HG02798 (cell line): ENCODE data around the gene POU2F1.

Source experiments
- ATAC-seq: cut with Tn5 transposase; IDR thresholded peaks from one replicate; pipeline ENCODE4 v1.9.1; 2021; ENCODE audit warnings: mild to moderate bottlenecking; ENCODE audit not compliant: unreplicated experiment, poor library complexity

POU2F1 gene

DNA sequence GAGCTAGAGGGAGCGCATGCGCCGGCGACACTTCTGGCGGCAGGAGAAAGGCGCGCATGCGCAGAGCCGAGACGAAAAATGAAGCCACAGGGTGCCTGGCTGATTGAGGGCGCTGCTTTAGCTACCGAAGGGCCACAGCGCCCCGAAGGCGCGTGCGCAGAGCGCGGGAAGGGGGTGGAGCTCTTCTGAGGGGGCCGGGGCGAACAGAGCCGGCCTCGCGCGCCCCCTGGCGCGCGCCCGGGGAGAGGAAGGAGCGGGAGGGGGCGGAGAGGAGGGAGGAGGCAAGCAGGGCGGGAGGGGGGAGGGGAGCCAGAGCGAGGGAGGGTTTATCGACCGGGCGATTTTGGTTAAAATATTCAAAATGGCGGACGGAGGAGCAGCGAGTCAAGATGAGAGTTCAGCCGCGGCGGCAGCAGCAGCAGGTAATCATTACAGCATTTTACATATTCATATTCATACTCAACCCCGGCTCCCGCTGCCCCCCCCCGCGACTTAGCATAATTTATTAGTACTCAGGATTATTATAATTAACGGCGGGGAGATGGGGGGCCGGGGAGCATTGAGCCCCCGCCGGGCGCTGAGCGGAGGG is at the start of gene POU2F1:
TSS of gene POU2F1 (plus strand) at position 350 of the 589 bp plus-strand sequence. CDS start at position 362, 12 bp downstream.
- peak; percentile 73 for ATAC-seq

DNA sequence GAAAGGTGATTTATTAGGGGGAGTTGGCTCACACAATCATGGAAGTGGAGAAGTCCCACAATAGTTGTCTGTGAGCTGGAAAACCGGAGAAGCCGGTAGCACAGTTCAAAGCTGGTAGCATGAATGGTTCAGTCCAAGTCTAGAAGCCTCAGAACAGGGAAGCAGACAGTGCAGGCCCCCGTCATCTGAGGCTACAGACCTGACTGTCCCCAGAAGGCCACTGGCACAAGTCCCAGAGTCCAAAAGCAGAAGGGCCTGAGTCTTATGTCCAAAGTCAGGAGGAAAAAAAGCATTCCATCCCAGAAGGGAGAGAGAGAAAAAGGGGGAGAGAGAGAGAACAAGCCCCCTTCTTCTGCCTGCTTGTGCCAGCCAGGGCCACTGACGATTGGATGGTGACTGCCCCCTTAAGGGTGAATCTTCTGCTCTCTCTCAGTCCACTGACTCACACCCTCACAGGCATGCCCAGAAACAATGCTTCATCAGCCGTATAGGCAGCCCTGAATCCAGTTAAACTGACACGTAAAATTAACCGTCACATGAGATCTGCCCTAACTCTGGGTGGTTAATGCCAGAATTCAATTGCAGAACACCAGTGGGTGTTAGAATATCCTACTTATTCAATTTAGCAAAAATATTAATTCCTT is 49.3 kb upstream of the POU2F1 start:
- no peak for ATAC-seq

DNA sequence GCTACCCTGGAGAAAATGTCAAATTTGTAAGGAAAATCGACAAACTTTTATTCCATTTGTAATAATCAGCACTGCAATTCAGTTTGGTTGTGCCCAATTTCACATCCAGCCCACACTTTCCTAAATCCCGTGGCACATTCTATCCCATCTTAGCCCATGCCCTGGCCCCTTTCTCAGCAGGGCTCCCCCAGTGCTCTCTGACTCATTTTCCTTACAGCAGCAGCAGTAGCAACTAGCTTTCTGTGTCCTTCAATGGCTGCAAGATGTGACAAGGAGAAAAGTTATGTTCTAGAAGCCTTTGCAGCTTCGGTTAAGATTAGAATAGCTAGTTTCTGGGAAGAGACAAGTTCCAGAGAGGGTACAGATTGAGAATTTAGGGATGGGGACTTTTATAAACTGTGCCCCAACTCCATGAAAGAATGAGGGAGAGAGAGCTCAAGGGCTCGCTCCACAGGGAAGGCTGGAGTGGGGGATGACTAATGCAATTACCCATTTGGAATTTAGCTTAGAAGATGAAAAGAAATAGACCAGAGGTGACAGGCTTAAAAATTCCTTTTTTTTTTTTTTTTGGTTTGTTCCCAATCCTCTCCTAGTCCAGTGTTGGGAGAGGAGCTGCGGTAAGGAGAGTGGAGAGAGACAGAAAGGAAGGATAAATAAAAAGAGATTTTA is 47.0 kb upstream of the POU2F1 start:
- ATAC-seq, result no peak

DNA sequence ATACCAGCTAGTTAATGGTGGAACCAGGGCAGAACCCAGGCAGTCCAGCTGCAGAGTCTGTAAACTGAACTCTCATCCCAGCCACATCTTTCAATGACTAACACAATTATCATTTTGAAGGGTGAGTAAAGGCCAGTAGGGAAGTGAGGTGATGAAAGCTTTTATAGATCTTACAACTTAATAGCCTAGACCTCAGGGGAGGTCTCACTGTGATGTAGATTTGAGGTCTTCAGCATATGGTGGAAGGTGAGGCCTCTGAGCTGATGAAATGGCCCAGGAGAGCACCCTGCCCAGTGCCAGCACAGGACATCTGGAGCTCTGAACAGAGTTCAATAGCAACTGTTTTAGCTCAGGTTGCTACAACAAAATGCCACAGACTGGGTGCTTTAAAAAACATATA is 44.8 kb upstream of the POU2F1 start:
- ATAC-seq, result no peak

DNA sequence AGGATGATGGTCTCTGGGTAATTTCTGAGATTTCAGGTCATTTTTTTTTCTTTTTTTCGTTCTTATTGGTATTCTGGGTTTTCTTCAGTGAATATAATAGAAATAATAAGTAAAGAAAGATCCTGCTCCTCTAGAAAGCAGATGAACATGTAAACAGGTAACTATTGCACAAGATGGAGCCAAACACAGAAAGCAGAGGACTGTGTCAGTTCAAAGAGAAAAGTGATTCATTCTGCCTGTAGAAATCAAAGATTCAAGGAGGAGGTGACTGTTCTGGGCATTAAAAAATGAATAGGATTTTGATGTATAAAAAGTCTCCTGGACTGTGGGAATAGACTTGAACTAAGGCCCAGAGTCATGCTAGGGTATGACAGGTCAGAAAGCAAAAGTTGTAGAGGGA is 41.9 kb upstream of the POU2F1 start:
- no peak for ATAC-seq

DNA sequence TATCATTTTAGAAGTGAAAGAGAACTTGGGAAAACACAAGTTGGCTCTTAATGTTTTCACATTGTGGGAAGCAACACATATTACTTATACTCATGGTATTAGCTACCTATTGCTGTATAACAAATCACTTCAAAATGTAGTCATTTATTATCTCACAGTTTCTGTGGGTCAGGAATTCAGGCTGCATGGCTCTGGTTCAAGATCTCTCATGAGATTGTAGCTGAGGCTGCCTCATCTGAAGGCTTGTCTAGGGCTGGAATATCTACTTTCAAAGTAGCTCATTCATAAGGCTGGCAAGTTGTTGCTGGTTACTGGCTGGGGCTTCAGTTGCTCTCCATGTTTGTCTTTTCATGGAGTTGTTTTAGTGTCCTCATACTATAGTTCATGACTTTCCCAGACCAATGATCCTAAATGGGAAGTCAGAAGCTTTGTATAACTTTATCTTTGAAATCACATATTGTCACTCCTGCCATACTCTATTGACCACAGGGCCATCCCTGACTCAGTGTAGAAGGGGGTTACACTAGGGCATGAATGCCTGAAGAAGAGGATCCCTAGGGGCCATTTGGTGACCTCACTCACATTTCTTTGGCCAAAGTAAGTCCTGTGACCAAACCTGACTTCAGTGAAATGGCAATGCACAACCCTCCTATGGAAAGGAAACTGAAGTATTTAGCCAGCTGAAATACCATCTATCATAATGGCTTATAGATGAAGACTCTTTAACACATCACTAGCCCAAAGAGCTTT is 37.9 kb upstream of the POU2F1 start:
- no peak for ATAC-seq

DNA sequence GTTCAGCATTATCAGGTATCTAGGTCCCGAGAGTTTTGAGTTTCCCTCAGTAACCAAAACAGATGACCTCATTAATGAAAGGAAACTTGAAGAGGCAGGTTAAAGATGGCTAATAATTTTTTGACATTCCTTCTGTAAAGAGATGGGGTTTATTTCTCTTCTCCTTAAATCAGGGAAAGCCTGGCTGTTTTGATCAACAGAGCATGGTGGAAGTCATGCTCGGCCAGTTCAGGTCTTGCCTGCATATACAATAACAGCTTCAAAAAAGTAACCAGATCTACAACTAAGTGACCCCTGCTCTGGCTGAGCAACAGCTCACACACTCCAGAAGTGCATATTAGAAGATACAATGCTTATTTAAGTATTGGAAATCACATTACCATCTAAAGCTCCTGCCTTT is 36.6 kb upstream of the POU2F1 start:
- ATAC-seq, result no peak

DNA sequence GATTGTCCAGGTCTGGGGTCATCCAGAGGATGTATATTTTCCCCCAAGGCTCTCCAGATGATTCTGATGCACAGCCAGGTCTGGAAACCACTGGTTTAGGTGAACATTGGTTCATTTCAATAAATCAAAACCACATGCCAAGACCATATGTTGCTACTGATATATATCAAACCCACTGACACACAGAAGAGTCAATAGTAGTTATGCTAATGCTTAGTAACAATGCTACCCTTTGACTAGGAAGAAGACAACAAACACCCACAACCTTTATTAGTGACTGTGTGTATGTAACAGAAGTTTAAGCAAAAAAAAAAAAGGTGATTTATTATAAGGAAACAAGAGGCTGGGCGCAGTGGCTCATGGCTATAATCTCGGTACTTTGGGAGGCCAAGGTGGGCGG is 35.6 kb upstream of the POU2F1 start:
- ATAC-seq, result no peak

DNA sequence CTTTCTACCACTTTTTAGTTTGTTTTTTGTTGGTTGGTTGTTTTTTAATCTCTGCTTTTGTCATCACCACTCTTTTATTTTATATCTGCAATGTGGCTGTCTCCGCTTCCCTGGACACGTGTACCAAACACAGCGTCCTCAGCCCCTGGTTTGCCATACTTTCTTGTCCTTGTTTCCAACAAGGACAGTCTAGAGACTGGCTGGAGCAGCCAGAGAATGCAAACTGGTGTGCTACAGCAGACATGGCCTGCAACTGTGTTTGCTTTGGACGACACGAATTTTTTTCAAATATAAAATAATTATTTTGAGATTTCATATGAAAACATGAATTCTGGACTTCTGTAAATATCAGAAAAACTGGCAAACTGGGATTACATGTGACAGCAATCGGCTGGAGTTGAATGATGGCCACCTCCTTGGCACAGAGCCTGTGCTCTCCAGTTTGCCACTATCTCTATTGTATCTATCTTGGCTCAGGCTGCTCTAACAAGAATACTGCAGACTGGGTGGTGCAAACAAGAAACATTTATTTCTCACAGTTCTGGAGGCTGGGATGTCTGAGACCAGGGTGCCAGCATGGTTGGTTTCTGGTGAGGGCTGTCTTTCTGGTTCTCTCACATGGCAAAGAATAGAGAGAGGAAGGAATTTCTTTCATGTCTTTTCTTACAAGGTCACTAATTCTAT is 34.6 kb upstream of the POU2F1 start:
- ATAC-seq, result no peak

DNA sequence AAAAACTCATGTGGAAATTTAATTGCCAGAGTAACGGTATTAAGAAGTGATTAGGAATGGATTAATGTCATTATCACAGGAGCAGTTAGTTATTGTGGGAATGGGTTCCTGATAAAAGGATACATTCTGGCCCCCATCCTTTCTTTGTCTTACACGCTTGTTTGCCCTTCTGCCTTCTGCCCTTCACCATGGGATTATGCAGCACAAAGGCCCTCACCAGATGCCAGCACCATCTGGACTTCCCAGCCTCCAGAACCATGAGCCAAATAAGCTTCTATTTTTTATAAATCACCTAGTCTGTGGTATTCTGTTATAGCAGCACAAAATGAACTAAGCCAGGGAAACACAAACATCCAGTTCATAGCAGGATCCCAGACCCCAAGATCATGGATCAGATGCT is 33.9 kb upstream of the POU2F1 start:
- no peak for ATAC-seq

DNA sequence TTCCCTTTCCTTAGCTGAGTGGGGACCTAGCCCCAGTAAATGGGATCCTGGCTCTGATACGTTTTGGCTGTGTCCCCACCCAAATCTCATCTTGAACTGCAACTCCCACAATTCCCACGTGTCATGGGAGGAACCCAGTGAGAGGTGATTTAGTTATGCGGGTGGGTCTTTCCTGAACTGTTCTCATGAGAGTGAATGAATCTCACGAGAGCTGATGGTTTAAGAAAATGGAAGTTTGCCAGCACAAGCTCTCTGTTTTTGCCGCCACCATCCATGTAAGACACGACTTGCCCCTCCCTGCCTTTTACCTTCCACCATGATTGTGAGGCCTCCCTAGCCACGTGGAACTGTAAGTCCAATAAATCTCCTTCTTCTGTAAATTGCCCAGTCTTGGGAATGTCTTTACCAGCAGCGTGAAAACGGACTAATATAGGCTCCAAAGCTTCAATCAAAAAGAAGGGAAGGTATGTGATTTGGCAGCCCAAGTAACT is 29.9 kb upstream of the POU2F1 start:
- ATAC-seq, result no peak

DNA sequence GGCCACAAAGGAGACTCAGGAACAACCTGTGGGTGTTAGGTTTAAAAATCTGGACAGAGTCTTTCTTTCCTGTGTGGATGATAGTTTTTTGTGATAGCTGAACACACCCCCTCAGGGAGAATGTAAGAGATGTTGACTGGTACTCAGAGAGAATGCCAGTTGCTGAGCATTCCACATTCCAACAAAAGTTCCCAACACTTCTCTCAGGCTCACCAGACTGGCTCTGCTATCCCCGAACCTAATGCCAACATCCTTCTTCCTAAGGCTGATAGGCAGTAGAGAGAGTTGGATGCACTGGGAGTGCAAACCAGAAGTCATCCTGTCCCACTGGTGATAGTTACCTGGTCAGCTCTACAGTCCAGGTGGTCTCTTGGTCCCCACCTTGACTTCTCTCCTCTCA is 28.7 kb upstream of the POU2F1 start:
- ATAC-seq, result no peak

DNA sequence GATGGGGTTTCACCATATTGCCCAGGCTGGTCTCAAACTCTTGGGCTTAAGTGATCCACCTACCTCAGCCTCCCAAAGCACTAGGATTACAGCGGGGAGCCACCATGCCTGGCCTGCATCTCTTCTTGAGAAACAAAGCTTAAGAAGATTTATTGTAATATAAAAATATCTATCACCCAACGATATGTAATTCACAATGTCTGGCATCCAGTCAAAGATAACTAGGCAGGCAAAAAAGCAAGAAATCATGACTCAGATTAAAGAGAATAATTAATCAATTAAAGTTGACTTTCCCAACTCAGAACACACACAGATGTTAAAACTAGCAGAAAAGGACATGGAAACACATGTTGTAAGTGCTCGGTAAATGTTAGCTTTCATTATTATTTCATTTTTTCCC is 26.5 kb upstream of the POU2F1 start:
- ATAC-seq, result no peak

DNA sequence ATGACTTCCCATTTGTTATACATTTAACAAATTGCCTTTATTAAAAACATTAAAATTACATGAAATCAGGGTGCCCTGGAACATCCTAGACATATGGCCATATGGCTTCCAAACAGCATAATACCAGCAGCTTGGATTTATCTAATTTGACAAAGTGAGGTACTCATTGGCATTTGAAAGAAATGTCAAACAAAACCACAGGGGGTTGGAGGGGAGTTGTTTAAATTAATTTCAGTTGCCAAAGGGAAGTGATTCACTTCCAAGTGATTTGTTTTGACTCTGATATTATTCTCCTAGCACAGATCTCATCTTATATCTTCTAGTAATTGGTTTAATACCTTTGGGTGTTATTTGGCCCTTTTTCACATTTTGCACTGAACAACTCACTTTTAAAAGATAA is 24.5 kb upstream of the POU2F1 start:
- no peak for ATAC-seq

DNA sequence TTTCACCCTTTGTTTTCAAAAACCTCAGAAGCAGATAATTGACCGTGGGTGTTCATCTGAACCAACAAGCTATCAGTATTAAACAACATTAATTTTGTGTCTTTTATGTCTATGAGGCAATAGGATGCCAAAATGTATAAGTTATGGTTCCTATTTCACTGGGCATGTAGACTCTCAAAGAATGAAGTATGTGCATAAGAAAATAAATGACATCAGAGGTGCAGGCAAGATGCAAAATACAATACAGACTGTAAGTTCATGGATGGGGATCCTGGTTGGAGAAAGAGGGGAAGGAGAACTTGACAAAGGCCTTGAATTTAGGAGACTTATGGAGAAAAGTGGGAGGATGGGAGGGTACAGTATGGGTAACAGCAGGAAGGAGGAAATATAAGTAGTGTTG is 23.4 kb upstream of the POU2F1 start:
- ATAC-seq, result no peak

DNA sequence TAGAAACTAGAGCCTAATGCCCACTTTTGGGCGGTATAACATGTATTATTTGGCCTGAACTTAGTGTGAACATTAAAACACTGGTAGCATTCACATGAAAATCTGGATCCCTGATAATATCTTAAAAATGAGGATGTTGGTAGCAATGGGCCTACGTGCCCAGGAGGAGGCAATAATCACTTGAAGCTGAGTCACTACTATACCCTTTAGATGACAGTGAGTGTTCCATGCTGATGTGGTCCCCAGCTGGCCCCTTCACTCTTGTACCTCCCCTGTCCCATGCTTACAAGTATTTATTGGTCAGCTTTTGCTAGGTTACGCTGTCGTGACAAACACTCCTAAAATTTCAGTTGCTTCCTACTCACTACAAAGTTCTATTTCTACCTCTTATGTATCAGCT is 23.0 kb upstream of the POU2F1 start:
- ATAC-seq, result no peak

DNA sequence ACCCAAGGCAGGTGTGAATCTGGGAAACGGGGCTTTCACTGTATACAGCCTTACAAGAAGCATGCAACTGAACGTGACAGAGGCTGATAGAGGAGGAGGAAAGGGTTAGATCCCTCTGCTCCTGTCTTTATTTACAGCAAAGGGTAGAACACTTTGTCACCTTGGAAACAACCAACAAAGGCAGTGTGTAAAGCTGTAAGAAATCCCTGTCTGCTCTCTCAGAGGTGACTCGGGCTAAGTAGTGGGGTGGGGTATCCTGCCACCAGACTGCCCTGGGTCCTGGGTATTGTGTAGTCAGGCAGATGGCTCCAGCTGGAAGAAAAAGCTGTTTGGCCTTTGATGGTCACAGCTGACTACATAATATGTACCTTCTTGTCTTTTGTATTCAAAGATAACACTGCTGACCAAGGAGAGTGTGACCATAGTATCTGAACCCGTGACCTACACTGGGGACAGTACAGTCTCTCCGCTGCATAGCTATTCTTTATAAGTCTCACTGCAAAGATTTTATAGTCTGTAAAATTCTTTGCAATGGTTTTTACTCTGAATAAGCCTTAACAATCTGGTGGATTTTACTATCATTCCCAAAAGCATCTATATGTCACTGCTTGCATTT is 22.1 kb upstream of the POU2F1 start:
- ATAC-seq, result no peak

DNA sequence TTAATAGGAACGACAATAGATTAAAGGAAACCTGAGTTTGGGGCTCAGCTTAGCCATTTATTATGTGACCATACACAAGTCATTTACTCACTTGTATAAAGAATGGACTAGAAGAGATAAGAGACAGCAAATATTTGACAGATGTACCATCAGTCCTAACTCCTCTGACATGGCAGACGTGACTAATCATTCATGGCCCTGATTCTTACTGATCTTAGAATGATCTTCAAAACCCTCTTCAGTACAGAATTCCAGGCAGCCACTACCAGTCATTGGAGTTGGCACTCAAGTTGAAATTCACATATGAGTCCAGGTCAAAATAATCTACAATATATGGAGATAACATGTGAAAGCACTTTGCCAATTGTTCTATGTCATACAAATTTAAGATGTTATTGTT is 21.0 kb upstream of the POU2F1 start:
- no peak for ATAC-seq

DNA sequence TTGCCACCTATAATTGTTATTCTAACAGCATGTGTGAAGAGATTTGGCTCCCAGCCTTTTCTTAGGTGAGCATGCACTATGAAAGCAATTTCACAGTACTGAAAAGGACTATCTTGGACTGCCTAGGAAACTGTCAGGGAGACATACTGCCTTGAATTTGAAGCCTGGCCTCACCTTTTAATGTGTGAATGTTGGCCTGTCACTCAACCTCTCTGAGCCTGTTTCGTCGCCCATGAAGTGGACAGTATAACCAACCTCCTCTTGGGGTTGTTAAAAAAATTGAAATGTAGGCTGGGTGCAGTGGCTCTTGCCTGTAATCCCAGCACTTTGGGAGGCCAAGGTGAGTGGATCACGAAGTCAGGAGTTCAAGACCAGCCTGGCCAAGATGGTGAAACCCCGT is 20.4 kb upstream of the POU2F1 start:
- ATAC-seq, result no peak

DNA sequence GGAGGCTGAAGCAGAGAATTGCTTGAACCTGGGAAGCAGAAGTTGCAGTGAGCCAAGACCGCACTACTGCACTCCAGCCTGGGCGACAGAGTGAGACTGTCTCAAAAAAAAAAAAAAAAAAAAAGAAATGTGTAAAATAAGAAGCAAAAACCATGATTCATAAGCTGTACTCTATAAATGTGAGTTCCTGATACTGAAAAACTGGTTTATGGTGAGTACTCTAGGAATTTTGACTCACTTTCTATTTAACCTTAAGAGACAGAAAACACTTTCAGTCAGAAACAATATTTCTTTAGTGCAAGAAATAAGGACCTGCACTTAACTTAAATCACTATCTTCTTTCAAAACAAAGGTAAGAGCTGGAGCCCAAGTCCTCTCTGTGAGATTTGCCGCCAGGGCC is 19.9 kb upstream of the POU2F1 start:
- ATAC-seq, result no peak
